Hypothalamus (tissue), 51 donors: Measurements from ENCODE around the gene CCR7.
A peak's percentile ranks its signal among the peaks of the same experiment; 100 is the strongest.

Experiments used
- DNase-seq, 51 donors: peaks; one replicate each; lab custom pipeline; 2025; lab: John Stamatoyannopoulos, UW

Gene CCR7

GRCh38 chr17:40563220-40564052 lies 1.8 kb downstream of the CCR7 start:
- DNase-seq = no peak

- no peak for DNase-seq
Measured at GRCh38 chr17:40562838-40563219, 2.4 kb downstream of the CCR7 start.

- DNase-seq = no peak
Measured at GRCh38 chr17:40561871-40562611, 3.2 kb downstream of the CCR7 start.

GRCh38 chr17:40561294-40561870 lies 3.9 kb downstream of the CCR7 start:
- no peak for DNase-seq

GRCh38 chr17:40560592-40561293 lies 4.5 kb downstream of the CCR7 start:
- no peak for DNase-seq

GRCh38 chr17:40559954-40560591 lies 5.2 kb downstream of the CCR7 start:
- peak in 46 of 51 donors; percentile 27 to 87 (median 73) for DNase-seq

- no peak for DNase-seq
Measured at GRCh38 chr17:40559564-40559916, 5.7 kb downstream of the CCR7 start.

GRCh38 chr17:40558890-40559563 lies 6.2 kb downstream of the CCR7 start:
- peak in 1 of 51 donors; percentile 100 for DNase-seq

GRCh38 chr17:40558300-40558889 lies 6.9 kb downstream of the CCR7 start:
- DNase-seq = no peak

- DNase-seq = no peak
Measured at GRCh38 chr17:40557531-40558299, 7.6 kb downstream of the CCR7 start.

- DNase-seq = peak in 1 of 51 donors; percentile 29
Measured at GRCh38 chr17:40556884-40557414, 8.3 kb downstream of the CCR7 start.

GRCh38 chr17:40556198-40556661 lies 9.0 kb downstream of the CCR7 start:
- no peak for DNase-seq

- DNase-seq = peak in 1 of 51 donors; percentile 37
Measured at GRCh38 chr17:40555296-40556190, 9.7 kb downstream of the CCR7 start.

GRCh38 chr17:40554646-40555295 lies 10.5 kb downstream of the CCR7 start:
- DNase-seq = no peak

- peak in 36 of 51 donors; percentile 17 to 100 (median 62) for DNase-seq
Measured at GRCh38 chr17:40553694-40554534, 11.4 kb downstream of the CCR7 start.
